Esophagus muscularis mucosa (tissue), 4 donors: Measurements from ENCODE around the gene CASKIN1.
"Not testable (repeated sequence)": the region's sequence is repeated elsewhere in the genome, so short reads cannot be mapped to it uniquely, and the experiment has no call there.

Source experiments
- CTCF ChIP-seq, 3 experiments: fragments of 200-600 bp in 2 of 3; fragments of 450-650 bp in 1 of 3; sonication (generic) in 2 of 3; IDR thresholded peaks; one replicate each; pipeline ENCODE4 v1.5.1; 2017 to 2019; ENCODE audit warnings: antibody characterized with exemption in 3 of 3, mild to moderate bottlenecking in 2 of 3, moderate library complexity in 1 of 3
- EP300 ChIP-seq: sonication (generic); formaldehyde crosslinking; IDR thresholded peaks from one replicate; pipeline ENCODE4 v1.6.1; 2017; ENCODE audit warnings: antibody characterized with exemption
- POLR2A ChIP-seq: fragments of 450-650 bp; IDR thresholded peaks from one replicate; pipeline ENCODE4 v1.6.1; 2017; ENCODE audit warnings: antibody characterized with exemption, moderate library complexity, mild to moderate bottlenecking, low read depth
- POLR2AphosphoS5 ChIP-seq, 2 donors: sonication (generic); formaldehyde crosslinking; IDR thresholded peaks; one replicate each; pipeline ENCODE4 v1.6.1; 2017; ENCODE audit warnings: antibody characterized with exemption in 2 of 2

DNA sequence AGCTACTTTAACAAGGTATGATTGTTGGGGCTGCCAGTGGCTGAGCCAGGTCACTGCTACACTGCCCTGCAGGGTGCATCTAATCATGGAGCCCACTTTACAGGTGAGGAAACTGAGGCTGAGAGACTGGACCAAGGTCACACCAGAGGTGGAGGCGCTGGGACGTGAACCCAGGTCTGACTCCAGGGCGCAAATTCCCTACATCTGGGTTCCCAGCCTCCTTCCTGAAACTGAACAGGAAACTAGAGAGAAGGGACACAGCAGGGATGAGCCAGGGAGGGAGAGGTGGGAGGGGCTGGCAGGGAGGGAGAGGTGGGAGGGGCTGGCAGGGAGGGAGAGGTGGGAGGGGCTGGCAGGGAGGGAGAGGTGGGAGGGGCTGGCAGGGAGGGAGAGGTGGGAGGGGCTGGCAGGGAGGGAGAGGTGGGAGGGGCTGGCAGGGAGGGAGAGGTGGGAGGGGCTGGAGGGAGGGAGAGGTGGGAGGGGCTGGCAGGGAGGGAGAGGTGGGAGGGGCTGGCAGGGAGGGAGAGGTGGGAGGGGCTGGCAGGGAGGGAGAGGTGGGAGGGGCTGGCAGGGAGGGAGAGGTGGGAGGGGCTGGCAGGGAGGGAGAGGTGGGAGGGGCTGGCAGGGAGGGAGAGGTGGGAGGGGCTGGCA lies 68.7 kb downstream of the CASKIN1 start:
- not testable (repeated sequence) for TF ChIP-seq CTCF (IDR thresholded peaks at IDR 0.05); POLR2A; EP300
- TF ChIP-seq POLR2AphosphoS5 (IDR thresholded peaks at IDR 0.05) = peak; percentile 28 to 74
